GM19395 (cell line): ENCODE data around the gene MET.

Source experiments
- ATAC-seq: cut with Tn5 transposase; IDR thresholded peaks from one replicate; pipeline ENCODE4 v1.9.1; 2021; ENCODE audit warnings: mild to moderate bottlenecking, moderate library complexity; ENCODE audit not compliant: unreplicated experiment

The MET gene

GRCh38 chr7:116840256-116840655 lies 168.3 kb downstream of the MET start:
- ATAC-seq = no peak

- no peak for ATAC-seq
These were observed 170.4 kb downstream of the MET start for GRCh38 chr7:116842371-116842770.

- ATAC-seq = no peak
These were observed 171.4 kb downstream of the MET start for GRCh38 chr7:116843378-116843777.
